Cardiac muscle cell (in vitro differentiated cells and primary cell): Measurements from ENCODE around the gene TRANK1. TPM values are rescaled to one million over a fixed set of nuclear protein-coding genes. Genes with fewer than 3 reads are reported as not detected.
A peak's percentile ranks its signal among the peaks of the same experiment; 100 is the strongest.
"Not testable (repeated sequence)": the region's sequence is repeated elsewhere in the genome, so short reads cannot be mapped to it uniquely, and the experiment has no call there.

Source experiments
- DNase-seq, 2 donors: peaks; one replicate each; pipeline versions ENCODE4 v3.0.0 to v3.0.0-alpha.2; 2010 to 2017; ENCODE audit warnings: low read depth in 1 of 2, low spot score in 1 of 2
- H3K27ac ChIP-seq: fragments of 200-600 bp; sonication (generic); 2 replicates; pipeline ENCODE4 v1.5.1; 2016
- H3K27me3 ChIP-seq: fragments of 200-600 bp; sonication (generic); 2 replicates; pipeline ENCODE4 v1.6.0; 2016; ENCODE audit warnings: control low read depth
- H3K36me3 ChIP-seq: fragments of 200-600 bp; sonication (generic); 2 replicates; pipeline ENCODE4 v1.5.1; 2016; ENCODE audit warnings: control low read depth
- H3K4me1 ChIP-seq: fragments of 200-600 bp; sonication (generic); 2 replicates; pipeline ENCODE4 v1.8.1; 2017; ENCODE audit warnings: low read depth, mild to moderate bottlenecking, mixed run types
- H3K4me3 ChIP-seq: fragments of 200-600 bp; sonication (generic); 2 replicates; pipeline ENCODE4 v1.5.1; 2016; ENCODE audit warnings: mild to moderate bottlenecking
- H3K9me3 ChIP-seq: fragments of 200-600 bp; sonication (generic); 2 replicates; pipeline ENCODE4 v1.5.1; 2017; ENCODE audit warnings: low read depth, mild to moderate bottlenecking, control low read depth
- CTCF ChIP-seq: IDR thresholded peaks from 2 replicates; pipeline ENCODE4 v1.5.1; 2012; ENCODE audit warnings: low read depth, mild to moderate bottlenecking, low read length
- polyA plus RNA-seq: library from polyadenylated mRNA; unstranded; fragments of >200 nt; fragmentation: Nextera tagmentation; extraction: Ambion mirVana; gene quantifications from 2 replicates; pipeline ENCODE4 v1.2.1, GENCODE V29; 2016
- total RNA-seq: library from RNA; depleted of rRNA; stranded (reverse); fragments of >200 nt; gene quantifications from 2 replicates; pipeline ENCODE4 v1.2.3, GENCODE V29; 2016

TRANK1 gene
- total and polyA plus RNA-seq, 2 experiments from 2014 or later = 1.9 to 8.2 TPM

- H3K9me3 ChIP-seq = no peaks in the 10 kb centered on the region
- DNase-seq = no peak
- H3K4me3 ChIP-seq = no peak overlapping the region
- TF ChIP-seq CTCF = no peak
- H3K4me1 ChIP-seq = peaks cover 15% of the 10 kb centered on the region
- no peak overlapping the region for H3K27ac ChIP-seq
- H3K36me3 ChIP-seq = no peaks in the 10 kb centered on the region
- peaks cover 15% of the 10 kb centered on the region for H3K27me3 ChIP-seq
Observed at GRCh38 chr3:36942638-36943248, 2.1 kb downstream of the TRANK1 start.

- Histone ChIP-seq H3K4me3 (no peak overlapping the region), H3K27ac (peak overlapping the region; percentile 89), H3K36me3 (no peaks in the 10 kb centered on the region), H3K4me1 (peaks cover 15% of the 10 kb centered on the region), H3K9me3 (no peaks in the 10 kb centered on the region), H3K27me3 (peaks cover 15% of the 10 kb centered on the region)
- DNase-seq = peak; percentile 46 to 48
- no peak for TF ChIP-seq CTCF
Observed at GRCh38 chr3:36941658-36942057, 3.2 kb downstream of the TRANK1 start.

GRCh38 chr3:36941162-36941561, 3.7 kb downstream of the TRANK1 start:
- H3K27me3 ChIP-seq = peaks cover 15% of the 10 kb centered on the region
- H3K4me3 ChIP-seq = no peak overlapping the region
- H3K9me3 ChIP-seq = no peaks in the 10 kb centered on the region
- no peak for DNase-seq
- no peak for TF ChIP-seq CTCF
- peak overlapping the region; percentile 89 for H3K27ac ChIP-seq
- H3K4me1 ChIP-seq = peaks cover 15% of the 10 kb centered on the region
- H3K36me3 ChIP-seq = no peaks in the 10 kb centered on the region

GRCh38 chr3:36937492-36937891, 7.4 kb downstream of the TRANK1 start:
- H3K27ac ChIP-seq = no peak overlapping the region
- no peak overlapping the region for H3K4me3 ChIP-seq
- no peaks in the 10 kb centered on the region for H3K9me3 ChIP-seq
- no peak for DNase-seq
- H3K27me3 ChIP-seq = no peaks in the 10 kb centered on the region
- TF ChIP-seq CTCF = no peak
- no peaks in the 10 kb centered on the region for H3K36me3 ChIP-seq
- peaks cover 28% of the 10 kb centered on the region for H3K4me1 ChIP-seq

GRCh38 chr3:36933540-36934296, 11.1 kb downstream of the TRANK1 start:
- peak overlapping the region; percentile 99 for H3K27ac ChIP-seq
- H3K4me1 ChIP-seq = peaks cover 15% of the 10 kb centered on the region
- no peak for DNase-seq

GRCh38 chr3:36931424-36931823, 13.4 kb downstream of the TRANK1 start:
- not testable (repeated sequence) for DNase-seq, H3K36me3 ChIP-seq

More at GRCh38 chr3:36933540-36934296, 11.1 kb downstream of the TRANK1 start:
- Histone ChIP-seq H3K36me3 (no peaks in the 10 kb centered on the region), H3K9me3 (no peaks in the 10 kb centered on the region), H3K4me3 (no peak overlapping the region), H3K27me3 (no peaks in the 10 kb centered on the region)
- no peak for TF ChIP-seq CTCF

More at GRCh38 chr3:36931424-36931823, 13.4 kb downstream of the TRANK1 start:
- H3K27me3 ChIP-seq, H3K9me3 ChIP-seq, H3K4me3 ChIP-seq: not testable (repeated sequence)
- peak overlapping the region; percentile 99 for H3K27ac ChIP-seq
- peaks cover 33% of the 10 kb centered on the region for H3K4me1 ChIP-seq
